Heart right ventricle (tissue), 16 donors: ENCODE data around the gene ACTN1. TPM values are rescaled to one million over a fixed set of nuclear protein-coding genes. Genes with fewer than 3 reads are reported as not detected.

ENCODE experiments used
- ATAC-seq, 8 donors: fragments of 200-7000 bp; cut with Tn5 transposase; one replicate each; pipeline ENCODE4 v1.9.1; 2020; ENCODE audit warnings: mild to moderate bottlenecking in 8 of 8, moderate library complexity in 8 of 8, moderate number of reproducible peaks in 1 of 8
- DNase-seq, 2 donors: peaks; one replicate each; pipeline ENCODE4 v3.0.0-alpha.2; 2020
- H3K27ac ChIP-seq, 10 donors: fragments of 200-600 bp; sonication (generic) in 2 of 10; one replicate each; pipeline versions ENCODE4 v1.5.0 to v1.8.0; 2020 to 2022; ENCODE audit warnings: mild to moderate bottlenecking in 3 of 10
- H3K27me3 ChIP-seq, 7 donors: fragments of 200-600 bp; one replicate each; pipeline ENCODE4 v1.8.0; 2021 to 2022; ENCODE audit warnings: mild to moderate bottlenecking in 2 of 7
- H3K36me3 ChIP-seq, 9 donors: fragments of 200-600 bp; sonication (generic) in 1 of 9; one replicate each; pipeline versions ENCODE4 v1.5.0 to v1.8.0; 2020 to 2022; ENCODE audit warnings: mild to moderate bottlenecking in 2 of 9
- H3K4me1 ChIP-seq, 9 donors: fragments of 200-600 bp; sonication (generic) in 1 of 9; one replicate each; pipeline versions ENCODE4 v1.5.0 to v1.8.0; 2020 to 2022; ENCODE audit warnings: mild to moderate bottlenecking in 4 of 9
- H3K4me3 ChIP-seq, 10 donors: fragments of 200-600 bp; sonication (generic) in 2 of 10; one replicate each; pipeline versions ENCODE4 v1.5.0 to v1.8.0; 2020 to 2022; ENCODE audit warnings: mild to moderate bottlenecking in 7 of 10, moderate library complexity in 2 of 10
- H3K9me3 ChIP-seq, 11 donors: fragments of 200-600 bp in 10 of 11; sonication (generic) in 2 of 11; one replicate each; pipeline versions ENCODE4 v1.5.0 to v1.8.0; 2013 to 2022; ENCODE audit warnings: mild to moderate bottlenecking in 2 of 11, control low read depth in 1 of 11, moderate library complexity in 1 of 11
- CTCF ChIP-seq, 9 donors: fragments of 200-600 bp; sonication (generic) in 2 of 9; IDR thresholded peaks; one replicate each; pipeline versions ENCODE4 v1.5.0 to v1.8.0; 2021 to 2022; ENCODE audit warnings: antibody characterized with exemption in 9 of 9, mild to moderate bottlenecking in 5 of 9, moderate library complexity in 1 of 9
- WGBS, 2 donors: extraction: QIAGEN DNeasy Blood & Tissue Kit; methylation state at CpG; one replicate each; pipeline ENCODE4 v1.1.7; 2013; ENCODE audit warnings: inconsistent platforms in 1 of 2; 5-methylcytosine and 5-hydroxymethylcytosine counted together
- intact Hi-C, 10 donors: fragments of 100-400 bp; cut with DNase I; formaldehyde crosslinking; loops; one replicate each; pipeline versions ENCODE4 v1.11.1 to v1.14.2; 2022
- polyA plus RNA-seq, 2 donors: library from polyadenylated mRNA; stranded (reverse); fragments of 200-250 nt; gene quantifications; one replicate each; pipeline ENCODE4 v1.2.3, GENCODE V29; 2013
- total RNA-seq, 10 donors: library from RNA; stranded (reverse); fragmentation: NEBNext Ultra II Directional in 3 of 10; extraction: Animal tissue kit (Norgen Biotek cat#: 25700) in 3 of 10; gene quantifications; one replicate each; pipeline versions ENCODE4 v1.2.1 to v1.2.4, GENCODE V29; 2021 to 2023
- donor health status: Arrhythmogenic right ventricular cardiomyopathy.
- donor health status: ischemic (EF 13 %, LVEDD 7.1; RV severe dilation, severe dysfunction).
- donor health status: healthy with polysubstance abuse.
- donor health status: DM: no; HTN: yes; CAD: no.
- donor health status: DM: no; HTN: no; CAD: no.
- donor health status: ischemic (EF 25% LVEDD 6.9; RV normal size, moderate dysfunction).
- donor health status: ischemic (EF 25% LVEDD 5.7; RV mildly dilated, moderate dysfunction).
- donor health status: healthy.
- donor health status: DM: yes; HTN: yes; CAD: no.
- donor health status: Ischemic cardiomyopathy.
- donor health status: ischemic (EF 35%, LVEDD 5.7; RV mildly dilated, moderate dysfunction).
- donor health status: nonischemic (EF 11% LVEDD 7.7; RV severe dilation, severe dysfunction).
- donor health status: DM: yes; HTN: yes; CAD: no.
- donor health status: PGD.
- donor health status: ischemic (EF 29% LVEDD 5.4; RV normal size, mild dysfunction).
- donor health status: nonischemic (EF 23%, LVEDD 6.1; RV moderate dilation, normal function).

Gene ACTN1
- total and polyA plus RNA-seq, 12 donors = 67.2 to 235 (median 104) TPM

GRCh38 chr14:68886109-68886434, 93.0 kb downstream of the ACTN1 start:
- intact Hi-C loops = no loop called here
- H3K36me3 ChIP-seq = peaks cover 0 to 100% (median 72%) of the 10 kb centered on the region in 9 donors
- DNase-seq (no peak), ATAC-seq (no peak)
- no peaks in the 10 kb centered on the region for H3K27me3 ChIP-seq
- TF ChIP-seq CTCF (IDR thresholded peaks at IDR 0.05) = no peak
- 55 to 56% methylated on average over 4 of the region's 4 CpGs for WGBS, 2 donors
- H3K9me3 ChIP-seq = no peaks in the 10 kb centered on the region
- H3K27ac ChIP-seq = peak overlapping the region in 1 of 10 donors; percentile 5
- H3K4me3 ChIP-seq = no peak overlapping the region
- peaks cover 0 to 35% (median 11%) of the 10 kb centered on the region in 9 donors for H3K4me1 ChIP-seq

- Histone ChIP-seq H3K4me1 (peaks cover 0 to 35% (median 11%) of the 10 kb centered on the region in 9 donors), H3K4me3 (no peak overlapping the region), H3K36me3 (peaks cover 0 to 100% (median 72%) of the 10 kb centered on the region in 9 donors), H3K27ac (peak overlapping the region in 3 of 10 donors; percentile 5 to 50 (median 38)), H3K27me3 (no peaks in the 10 kb centered on the region), H3K9me3 (no peaks in the 10 kb centered on the region)
- intact Hi-C loops = no loop called here
- ATAC-seq (peak in 1 of 8 donors; percentile 18), DNase-seq (no peak)
- 95 to 97% methylated on average over 22 of the region's 22 CpGs for WGBS, 2 donors
- TF ChIP-seq CTCF (IDR thresholded peaks at IDR 0.05) = no peak
These were observed 93.6 kb downstream of the ACTN1 start for GRCh38 chr14:68885226-68886108.

GRCh38 chr14:68884031-68885030, 94.8 kb downstream of the ACTN1 start:
- Histone ChIP-seq H3K9me3 (no peaks in the 10 kb centered on the region), H3K4me3 (no peak overlapping the region), H3K27ac (peak overlapping the region in 8 of 10 donors; percentile 38 to 62 (median 50)), H3K4me1 (peaks cover 0 to 35% (median 11%) of the 10 kb centered on the region in 9 donors), H3K36me3 (peaks cover 0 to 100% (median 72%) of the 10 kb centered on the region in 9 donors), H3K27me3 (no peaks in the 10 kb centered on the region)
- ATAC-seq (peak; percentile 16 to 90 (median 78)), DNase-seq (peak; percentile 36 to 65)
- intact Hi-C loops = no loop called here
- 78 to 84% methylated on average over 10 of the region's 10 CpGs for WGBS, 2 donors
- no peak for TF ChIP-seq CTCF (IDR thresholded peaks at IDR 0.05)

GRCh38 chr14:68882235-68882634, 96.9 kb downstream of the ACTN1 start:
- Histone ChIP-seq H3K27ac (no peak overlapping the region), H3K9me3 (no peaks in the 10 kb centered on the region), H3K4me1 (peaks cover 0 to 23% (median 8%) of the 10 kb centered on the region in 9 donors), H3K27me3 (no peaks in the 10 kb centered on the region), H3K36me3 (peaks cover 0 to 100% (median 73%) of the 10 kb centered on the region in 9 donors), H3K4me3 (no peak overlapping the region)
- ATAC-seq (no peak), DNase-seq (no peak)
- WGBS, 2 donors = 95 to 100% methylated on average over 10 of the region's 10 CpGs
- TF ChIP-seq CTCF (IDR thresholded peaks at IDR 0.05) = no peak
- intact Hi-C loops = no loop called here
